ENCODE results near the gene LAPTM4A.
A peak's percentile ranks its signal among the peaks of the same experiment; 100 is the strongest.

LAPTM4A gene

DNA sequence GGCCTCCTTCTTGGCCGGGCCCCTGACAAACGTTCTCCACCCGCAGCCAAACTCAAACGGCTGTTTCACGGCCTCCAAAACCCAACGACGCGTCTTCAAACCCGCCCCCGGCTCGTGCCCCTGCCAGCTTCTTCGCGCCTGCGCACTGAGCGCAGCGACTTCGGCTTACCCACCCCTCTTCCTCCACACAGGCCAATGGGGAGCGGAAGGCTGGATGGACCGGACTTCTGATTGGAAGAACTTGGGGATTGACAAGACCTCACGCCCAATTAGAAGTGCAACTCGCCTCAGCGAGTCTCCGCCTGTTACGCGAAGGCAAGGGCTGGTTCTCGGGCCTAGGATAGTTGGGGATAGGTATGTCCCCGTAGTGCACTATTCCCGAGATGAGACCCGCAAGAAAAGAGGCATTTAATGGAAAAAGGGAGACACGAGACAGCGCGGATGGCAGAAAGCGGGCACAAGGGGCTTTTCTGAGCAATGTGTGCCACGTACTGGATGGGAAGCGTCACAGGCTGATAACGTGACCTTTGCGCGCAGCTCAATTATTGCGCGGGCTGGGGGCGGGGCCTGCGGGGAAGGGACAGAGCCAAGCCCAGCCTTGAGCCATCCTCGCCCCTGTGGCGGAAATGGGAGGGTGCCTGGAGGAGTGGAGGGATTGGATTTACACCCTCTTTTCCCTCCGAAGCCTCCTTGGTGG lies at the start of gene LAPTM4A:
Gene LAPTM4A (minus strand): TSS at position 97 of the 697 bp plus-strand sequence. CDS start 108 bp downstream, outside the sequence.
- Histone ChIP-seq H2AFZ (ENCODE audit: low read length, unreplicated experiment) (peak within 1 kb of the TSS; percentile 23), H3K27ac (ENCODE audit: low read depth, low read length) (peak within 1 kb of the TSS; percentile 97)

DNA sequence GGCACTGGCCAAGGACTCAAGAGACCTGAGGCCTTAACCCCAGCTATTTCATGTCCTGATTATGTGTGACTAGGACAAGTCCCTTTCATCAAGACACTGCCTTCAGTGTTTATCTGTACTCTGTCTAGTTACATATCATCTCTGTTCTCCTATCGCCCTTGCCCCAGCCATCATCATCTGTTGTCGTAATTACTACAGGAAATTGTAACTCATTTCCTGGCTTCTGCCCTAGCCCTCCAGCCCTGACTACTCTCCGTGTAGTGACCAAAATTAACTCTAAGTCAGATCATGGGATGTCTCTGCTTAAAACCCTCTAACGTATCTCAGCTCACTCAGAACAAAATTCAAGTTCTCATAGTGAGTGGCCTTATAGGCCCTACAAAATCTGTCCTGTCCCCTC lies 49.3 kb upstream of the LAPTM4A start:
- Histone ChIP-seq H3K79me2 (ENCODE audit: control insufficient read depth, insufficient read depth, low read length, unreplicated experiment) (no peaks in the 10 kb centered on the region), H3K27me3 (ENCODE audit: insufficient read depth, low read length) (no peaks in the 10 kb centered on the region), H3K27ac (ENCODE audit: low read depth, low read length) (no peak overlapping the region), H3K4me1 (ENCODE audit: control insufficient read depth, insufficient read depth, low read length, unreplicated experiment) (no peaks in the 10 kb centered on the region), H3K36me3 (ENCODE audit: insufficient read depth, low read length) (no peaks in the 10 kb centered on the region; the same call in 1 of the 2 replicates), H2AFZ (ENCODE audit: low read length, unreplicated experiment) (no peak overlapping the region), H3K4me3 (ENCODE audit: low read depth, low read length) (no peak overlapping the region)

More for the DNA sequence above, at the start of gene LAPTM4A:
- no peaks in the 10 kb centered on the region for H3K36me3 ChIP-seq (ENCODE audit: insufficient read depth, low read length)
- peaks cover 16% of the 10 kb centered on the region for H3K4me1 ChIP-seq (ENCODE audit: control insufficient read depth, insufficient read depth, low read length, unreplicated experiment)
- H3K4me3 ChIP-seq (ENCODE audit: low read depth, low read length) = peak within 1 kb of the TSS; percentile 83
- H3K27me3 ChIP-seq (ENCODE audit: insufficient read depth, low read length) = no peaks in the 10 kb centered on the region
- H3K79me2 ChIP-seq (ENCODE audit: control insufficient read depth, insufficient read depth, low read length, unreplicated experiment) = peaks cover 44% of the 10 kb centered on the region

- H3K27ac ChIP-seq (ENCODE audit: low read depth, low read length) = no peak overlapping the region
- H3K79me2 ChIP-seq (ENCODE audit: control insufficient read depth, insufficient read depth, low read length, unreplicated experiment) = no peaks in the 10 kb centered on the region
- peaks cover 5% of the 10 kb centered on the region for H3K4me1 ChIP-seq (ENCODE audit: control insufficient read depth, insufficient read depth, low read length, unreplicated experiment)
- no peaks in the 10 kb centered on the region for H3K27me3 ChIP-seq (ENCODE audit: insufficient read depth, low read length)
- no peaks in the 10 kb centered on the region; the same call in 1 of the 2 replicates for H3K36me3 ChIP-seq (ENCODE audit: insufficient read depth, low read length)
- H2AFZ ChIP-seq (ENCODE audit: low read length, unreplicated experiment) = no peak overlapping the region
- H3K4me3 ChIP-seq (ENCODE audit: low read depth, low read length) = no peak overlapping the region
Measured at GRCh38 chr2:20099780-20100179, 48.4 kb upstream of the LAPTM4A start.

GRCh38 chr2:20097889-20098714 lies 46.7 kb upstream of the LAPTM4A start:
- Histone ChIP-seq H3K27ac (ENCODE audit: low read depth, low read length) (no peak overlapping the region), H3K4me1 (ENCODE audit: control insufficient read depth, insufficient read depth, low read length, unreplicated experiment) (peaks cover 21% of the 10 kb centered on the region), H3K4me3 (ENCODE audit: low read depth, low read length) (no peak overlapping the region), H2AFZ (ENCODE audit: low read length, unreplicated experiment) (no peak overlapping the region), H3K79me2 (ENCODE audit: control insufficient read depth, insufficient read depth, low read length, unreplicated experiment) (no peaks in the 10 kb centered on the region), H3K27me3 (ENCODE audit: insufficient read depth, low read length) (no peaks in the 10 kb centered on the region), H3K36me3 (ENCODE audit: insufficient read depth, low read length) (no peaks in the 10 kb centered on the region; the same call in 1 of the 2 replicates)

DNA sequence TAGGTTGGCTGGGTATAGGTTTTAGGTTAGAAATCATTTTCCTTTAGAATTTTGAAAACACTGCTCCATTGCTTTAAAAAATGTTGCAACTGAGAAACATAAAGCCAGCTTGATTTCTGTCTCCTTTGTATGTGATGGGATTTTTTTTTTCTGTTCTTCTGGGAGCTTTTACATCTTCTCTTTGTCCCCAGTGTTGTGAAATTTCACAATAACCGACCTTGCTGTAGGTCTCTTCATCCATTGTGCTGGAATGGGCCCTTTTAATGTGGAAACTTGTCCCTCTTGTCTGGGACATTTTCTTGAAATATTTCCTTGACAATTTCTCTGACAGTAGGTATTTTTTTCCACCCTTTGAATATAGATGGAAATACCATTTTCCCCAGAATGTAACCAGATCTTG lies 44.0 kb upstream of the LAPTM4A start:
- peaks cover 45% of the 10 kb centered on the region for H3K4me1 ChIP-seq (ENCODE audit: control insufficient read depth, insufficient read depth, low read length, unreplicated experiment)
- no peaks in the 10 kb centered on the region for H3K79me2 ChIP-seq (ENCODE audit: control insufficient read depth, insufficient read depth, low read length, unreplicated experiment)
- no peaks in the 10 kb centered on the region for H3K36me3 ChIP-seq (ENCODE audit: insufficient read depth, low read length)
- H3K4me3 ChIP-seq (ENCODE audit: low read depth, low read length) = no peak overlapping the region
- no peak overlapping the region for H3K27ac ChIP-seq (ENCODE audit: low read depth, low read length)
- no peaks in the 10 kb centered on the region for H3K27me3 ChIP-seq (ENCODE audit: insufficient read depth, low read length)
- no peak overlapping the region for H2AFZ ChIP-seq (ENCODE audit: low read length, unreplicated experiment)

GRCh38 chr2:20094955-20095354 lies 43.5 kb upstream of the LAPTM4A start:
- Histone ChIP-seq H3K27ac (ENCODE audit: low read depth, low read length) (no peak overlapping the region), H3K36me3 (ENCODE audit: insufficient read depth, low read length) (no peaks in the 10 kb centered on the region)

GRCh38 chr2:20094142-20094755 lies 42.8 kb upstream of the LAPTM4A start:
- Histone ChIP-seq H3K4me1 (ENCODE audit: control insufficient read depth, insufficient read depth, low read length, unreplicated experiment) (peaks cover 45% of the 10 kb centered on the region), H3K27ac (ENCODE audit: low read depth, low read length) (no peak overlapping the region), H3K36me3 (ENCODE audit: insufficient read depth, low read length) (no peaks in the 10 kb centered on the region), H3K79me2 (ENCODE audit: control insufficient read depth, insufficient read depth, low read length, unreplicated experiment) (no peaks in the 10 kb centered on the region), H3K4me3 (ENCODE audit: low read depth, low read length) (no peak overlapping the region), H2AFZ (ENCODE audit: low read length, unreplicated experiment) (peak overlapping the region; percentile 82), H3K27me3 (ENCODE audit: insufficient read depth, low read length) (no peaks in the 10 kb centered on the region)

More at GRCh38 chr2:20094955-20095354, 43.5 kb upstream of the LAPTM4A start:
- Histone ChIP-seq H3K4me3 (ENCODE audit: low read depth, low read length) (no peak overlapping the region), H3K4me1 (ENCODE audit: control insufficient read depth, insufficient read depth, low read length, unreplicated experiment) (peaks cover 45% of the 10 kb centered on the region), H3K79me2 (ENCODE audit: control insufficient read depth, insufficient read depth, low read length, unreplicated experiment) (no peaks in the 10 kb centered on the region), H3K27me3 (ENCODE audit: insufficient read depth, low read length) (no peaks in the 10 kb centered on the region), H2AFZ (ENCODE audit: low read length, unreplicated experiment) (no peak overlapping the region)

- H3K27me3 ChIP-seq (ENCODE audit: insufficient read depth, low read length) = no peaks in the 10 kb centered on the region
- no peaks in the 10 kb centered on the region for H3K79me2 ChIP-seq (ENCODE audit: control insufficient read depth, insufficient read depth, low read length, unreplicated experiment)
- no peaks in the 10 kb centered on the region for H3K36me3 ChIP-seq (ENCODE audit: insufficient read depth, low read length)
- H3K27ac ChIP-seq (ENCODE audit: low read depth, low read length) = no peak overlapping the region
- H2AFZ ChIP-seq (ENCODE audit: low read length, unreplicated experiment) = peak overlapping the region; percentile 82
- no peak overlapping the region for H3K4me3 ChIP-seq (ENCODE audit: low read depth, low read length)
- H3K4me1 ChIP-seq (ENCODE audit: control insufficient read depth, insufficient read depth, low read length, unreplicated experiment) = peaks cover 45% of the 10 kb centered on the region
Measured at GRCh38 chr2:20093263-20094141, 42.1 kb upstream of the LAPTM4A start.

GRCh38 chr2:20092901-20093235 lies 41.4 kb upstream of the LAPTM4A start:
- Histone ChIP-seq H3K36me3 (ENCODE audit: insufficient read depth, low read length) (no peaks in the 10 kb centered on the region), H2AFZ (ENCODE audit: low read length, unreplicated experiment) (no peak overlapping the region), H3K4me1 (ENCODE audit: control insufficient read depth, insufficient read depth, low read length, unreplicated experiment) (peaks cover 45% of the 10 kb centered on the region), H3K27ac (ENCODE audit: low read depth, low read length) (no peak overlapping the region), H3K79me2 (ENCODE audit: control insufficient read depth, insufficient read depth, low read length, unreplicated experiment) (no peaks in the 10 kb centered on the region), H3K4me3 (ENCODE audit: low read depth, low read length) (no peak overlapping the region), H3K27me3 (ENCODE audit: insufficient read depth, low read length) (no peaks in the 10 kb centered on the region)

Data from ACC112 (cell line).